ENCODE measurements around the gene FCMR.

DNA sequence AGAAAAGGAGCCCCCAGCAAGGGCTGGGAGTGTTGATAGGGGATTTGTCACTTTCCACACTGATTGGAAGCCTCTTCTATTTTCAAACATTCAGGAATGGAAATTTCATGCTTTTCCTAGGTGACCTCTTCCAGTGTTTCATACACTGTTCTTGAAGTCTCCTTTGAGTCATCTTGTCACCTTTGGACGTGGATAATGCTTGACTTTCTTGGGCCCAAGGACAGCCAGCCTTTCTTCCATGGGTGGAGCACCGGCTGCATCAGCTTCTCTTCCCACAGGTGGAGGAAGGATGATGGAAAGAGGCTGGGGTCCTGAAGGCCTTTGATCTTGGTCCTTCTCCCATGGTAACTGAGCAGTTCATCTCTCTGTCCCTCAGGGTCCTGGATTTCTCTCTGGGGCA is 36.4 kb upstream of the FCMR start:
- TF ChIP-seq, protein P1, sequence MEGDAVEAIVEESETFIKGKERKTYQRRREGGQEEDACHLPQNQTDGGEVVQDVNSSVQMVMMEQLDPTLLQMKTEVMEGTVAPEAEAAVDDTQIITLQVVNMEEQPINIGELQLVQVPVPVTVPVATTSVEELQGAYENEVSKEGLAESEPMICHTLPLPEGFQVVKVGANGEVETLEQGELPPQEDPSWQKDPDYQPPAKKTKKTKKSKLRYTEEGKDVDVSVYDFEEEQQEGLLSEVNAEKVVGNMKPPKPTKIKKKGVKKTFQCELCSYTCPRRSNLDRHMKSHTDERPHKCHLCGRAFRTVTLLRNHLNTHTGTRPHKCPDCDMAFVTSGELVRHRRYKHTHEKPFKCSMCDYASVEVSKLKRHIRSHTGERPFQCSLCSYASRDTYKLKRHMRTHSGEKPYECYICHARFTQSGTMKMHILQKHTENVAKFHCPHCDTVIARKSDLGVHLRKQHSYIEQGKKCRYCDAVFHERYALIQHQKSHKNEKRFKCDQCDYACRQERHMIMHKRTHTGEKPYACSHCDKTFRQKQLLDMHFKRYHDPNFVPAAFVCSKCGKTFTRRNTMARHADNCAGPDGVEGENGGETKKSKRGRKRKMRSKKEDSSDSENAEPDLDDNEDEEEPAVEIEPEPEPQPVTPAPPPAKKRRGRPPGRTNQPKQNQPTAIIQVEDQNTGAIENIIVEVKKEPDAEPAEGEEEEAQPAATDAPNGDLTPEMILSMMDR (IDR thresholded peaks at IDR 0.05; ENCODE audit: low read length): no peak
- TF ChIP-seq EZH2 (optimal IDR thresholded peaks at IDR 0.05; ENCODE audit: low read depth, low read length): no peak
